Right lobe of liver (tissue), 6 donors: ENCODE results near the gene RPS27A. TPM values are rescaled to one million over a fixed set of nuclear protein-coding genes. Genes with fewer than 3 reads are reported as not detected.
"Not testable (repeated sequence)": the region's sequence is repeated elsewhere in the genome, so short reads cannot be mapped to it uniquely, and the experiment has no call there.

ENCODE experiments used
- ATAC-seq, 4 donors: fragments of 200-7000 bp; cut with Tn5 transposase; one replicate each; pipeline ENCODE4 v1.9.1; 2020; ENCODE audit warnings: mild to moderate bottlenecking in 4 of 4, moderate library complexity in 4 of 4
- DNase-seq, 3 donors: peaks; one replicate each; pipeline ENCODE4 v3.0.0-alpha.2; 2020
- H3K27ac ChIP-seq, 3 donors: fragments of 200-600 bp; one replicate each; pipeline ENCODE4 v1.8.0; 2022
- H3K27me3 ChIP-seq, 2 donors: fragments of 200-600 bp; one replicate each; pipeline ENCODE4 v1.8.0; 2022
- H3K36me3 ChIP-seq, 4 donors: fragments of 200-600 bp; sonication (generic) in 1 of 4; one replicate each; pipeline versions ENCODE4 v1.5.1 to v1.8.0; 2017 to 2022; ENCODE audit warnings: control low read depth in 1 of 4
- H3K4me1 ChIP-seq, 4 donors: fragments of 200-600 bp; sonication (generic) in 1 of 4; one replicate each; pipeline versions ENCODE4 v1.5.1 to v1.8.0; 2017 to 2022; ENCODE audit warnings: control low read depth in 1 of 4
- H3K4me3 ChIP-seq, 3 donors: fragments of 200-600 bp; one replicate each; pipeline ENCODE4 v1.8.0; 2022
- H3K9me3 ChIP-seq, 4 donors: fragments of 200-600 bp; sonication (generic) in 1 of 4; one replicate each; pipeline versions ENCODE4 v1.5.1 to v1.8.0; 2017 to 2022; ENCODE audit warnings: control low read depth in 1 of 4
- POLR2A ChIP-seq: fragments of 450-650 bp; IDR thresholded peaks from one replicate; pipeline ENCODE4 v1.6.1; 2017; ENCODE audit warnings: antibody characterized with exemption, mild to moderate bottlenecking
- WGBS: methylation state at CpG from one replicate; pipeline ENCODE4 v1.1.6; 2018; ENCODE audit warnings: low coverage, low lambda C conversion rate; ENCODE audit not compliant: insufficient coverage; ENCODE audit errors: missing lambda C conversion rate; 5-methylcytosine and 5-hydroxymethylcytosine counted together
- intact Hi-C, 2 donors: fragments of 100-400 bp; cut with DNase I; formaldehyde crosslinking; loops; one replicate each; pipeline versions ENCODE4 v1.11.2 to v1.14.1; 2022
- long read RNA-seq: library from polyadenylated mRNA; unstranded; transcript quantifications from one replicate; pipeline ENCODE4 v2.0.0, GENCODE V29; 2019
- total RNA-seq, 6 experiments: library from RNA; depleted of rRNA in 2 of 6; stranded (reverse); fragments of >200 nt in 2 of 6; fragmentation: NEBNext Ultra II Directional in 3 of 6; extraction: Animal tissue kit (Norgen Biotek cat#: 25700) in 3 of 6; gene quantifications; one replicate each; pipeline versions ENCODE4 v1.1.0 to v1.2.4, GENCODE V29; 2016 to 2023
- TF ChIP-seq, protein P1 (sequence below), 4 donors: fragments of 200-600 bp in 3 of 4; fragments of 450-650 bp in 1 of 4; IDR thresholded peaks; one replicate each; pipeline versions ENCODE4 v1.5.1 to v1.8.0; 2016 to 2022; ENCODE audit warnings: antibody characterized with exemption in 4 of 4, mild to moderate bottlenecking in 2 of 4
- donor health status: DM: no; HTN: yes; CAD: no.
- donor health status: DM: no; HTN: no; CAD: no.
- donor health status: DM: no; HTN: no; CAD: no.
- donor health status: DM: no; HTN: yes; CAD: no.
- donor health status: DM: no; HTN: yes; CAD: no.

The RPS27A gene
- 100 to 1,000 TPM; 241 to 478 (median 297) TPM for total RNA-seq
- long read RNA-seq, transcript RPS27A-201 (6 exons, 1,071 nt): major isoform, 602 of 716 reads
- long read RNA-seq, transcript RPS27A-203 (5 exons, 796 nt): minor isoform, 85 of 716 reads
- long read RNA-seq, partial matches to known transcripts: 4 of 716 reads
- long read RNA-seq, other reads (novel, unspliced or antisense): 24 of 716 reads

DNA sequence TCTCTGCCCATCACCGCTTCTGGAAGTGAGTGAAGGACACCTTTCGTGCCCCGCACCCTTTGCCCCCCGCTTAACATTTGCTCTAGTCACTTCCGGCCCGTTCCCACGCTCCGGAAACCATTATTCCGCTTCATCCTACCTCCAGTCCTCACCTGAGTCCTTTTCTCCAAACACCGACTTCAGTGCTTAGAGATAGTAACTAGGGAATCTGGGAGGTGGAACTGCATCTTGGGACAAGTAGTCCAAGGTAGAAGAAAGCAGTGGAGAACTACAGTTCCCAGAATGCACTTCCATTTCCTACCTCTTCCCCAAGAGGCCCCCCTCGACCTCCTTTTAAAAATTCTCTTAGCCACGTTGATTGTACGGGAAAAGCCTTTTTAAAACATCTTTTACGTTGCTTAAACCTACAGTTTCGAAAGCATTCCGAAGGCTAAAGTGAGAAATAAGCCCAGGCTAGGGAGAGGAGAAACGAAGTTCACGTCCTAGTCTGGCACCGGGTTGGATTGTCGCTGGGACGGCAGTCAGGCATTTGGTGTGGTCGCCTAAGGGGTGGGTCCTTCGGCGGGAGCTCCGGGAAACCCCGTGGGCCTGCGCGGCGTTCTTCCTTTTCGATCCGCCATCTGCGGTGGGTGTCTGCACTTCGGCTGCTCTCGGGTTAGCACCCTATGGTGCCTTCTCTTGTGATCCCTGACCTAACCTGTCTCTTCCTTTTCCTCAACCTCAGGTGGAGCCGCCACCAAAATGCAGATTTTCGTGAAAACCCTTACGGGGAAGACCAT, at the start of gene RPS27A, which contains the start of gene CLHC1:
TSS of gene RPS27A (plus strand) at position 605 of the 779 bp plus-strand sequence. CDS start at position 742, 137 bp downstream.
TSS of gene CLHC1 (minus strand) at position 210 of the 779 bp plus-strand sequence. CDS start 9,882 bp downstream, outside the sequence.
- peak within 1 kb of the TSS; percentile 93 to 94 (median 94) for H3K27ac ChIP-seq
- no peaks in the 10 kb centered on the region for H3K27me3 ChIP-seq
- TF ChIP-seq, protein P1, sequence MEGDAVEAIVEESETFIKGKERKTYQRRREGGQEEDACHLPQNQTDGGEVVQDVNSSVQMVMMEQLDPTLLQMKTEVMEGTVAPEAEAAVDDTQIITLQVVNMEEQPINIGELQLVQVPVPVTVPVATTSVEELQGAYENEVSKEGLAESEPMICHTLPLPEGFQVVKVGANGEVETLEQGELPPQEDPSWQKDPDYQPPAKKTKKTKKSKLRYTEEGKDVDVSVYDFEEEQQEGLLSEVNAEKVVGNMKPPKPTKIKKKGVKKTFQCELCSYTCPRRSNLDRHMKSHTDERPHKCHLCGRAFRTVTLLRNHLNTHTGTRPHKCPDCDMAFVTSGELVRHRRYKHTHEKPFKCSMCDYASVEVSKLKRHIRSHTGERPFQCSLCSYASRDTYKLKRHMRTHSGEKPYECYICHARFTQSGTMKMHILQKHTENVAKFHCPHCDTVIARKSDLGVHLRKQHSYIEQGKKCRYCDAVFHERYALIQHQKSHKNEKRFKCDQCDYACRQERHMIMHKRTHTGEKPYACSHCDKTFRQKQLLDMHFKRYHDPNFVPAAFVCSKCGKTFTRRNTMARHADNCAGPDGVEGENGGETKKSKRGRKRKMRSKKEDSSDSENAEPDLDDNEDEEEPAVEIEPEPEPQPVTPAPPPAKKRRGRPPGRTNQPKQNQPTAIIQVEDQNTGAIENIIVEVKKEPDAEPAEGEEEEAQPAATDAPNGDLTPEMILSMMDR (IDR thresholded peaks at IDR 0.05): no peak
- TF ChIP-seq POLR2A: peak; percentile 80
- no peaks in the 10 kb centered on the region for H3K9me3 ChIP-seq
- ATAC-seq: peak; percentile 94 to 97 (median 96)
- peak within 1 kb of the TSS; percentile 87 to 97 (median 95) for H3K4me3 ChIP-seq
- intact Hi-C loops: no loop called here
- peak; percentile 91 to 95 (median 94) for DNase-seq
- peaks cover 0 to 38% (median 24%) of the 10 kb centered on the region in 4 donors for H3K36me3 ChIP-seq
- peaks cover 0 to 17% (median 9%) of the 10 kb centered on the region in 4 donors for H3K4me1 ChIP-seq
- 0% methylated on average over 33 of the region's 37 CpGs for WGBS

GRCh38 chr2:55186837-55187236, 45.7 kb upstream of the RPS27A start:
- H3K9me3 ChIP-seq, intact Hi-C loops, H3K4me3 ChIP-seq, H3K27ac ChIP-seq, H3K36me3 ChIP-seq, DNase-seq, H3K27me3 ChIP-seq, H3K4me1 ChIP-seq, ATAC-seq: not testable (repeated sequence)
- 79% methylated on average over 8 of the region's 8 CpGs for WGBS

DNA sequence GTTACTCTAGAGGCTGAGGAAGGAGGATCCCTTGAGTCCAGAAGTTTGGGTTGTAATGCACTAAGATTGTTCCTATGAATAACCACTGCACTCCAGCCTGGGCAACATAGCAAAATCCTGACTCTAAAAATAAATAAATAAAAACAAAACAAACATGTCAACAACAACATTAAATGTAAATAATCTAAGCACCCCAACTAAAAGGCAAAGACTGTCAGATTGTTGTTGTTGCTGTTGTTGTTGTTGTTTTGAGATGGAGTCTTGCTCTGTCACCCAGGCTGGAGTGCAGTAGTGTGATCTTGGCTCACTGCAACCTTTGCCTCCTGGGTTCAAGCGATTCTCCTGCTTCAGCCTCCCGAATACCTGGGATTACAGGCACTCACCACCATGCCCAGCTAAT, 40.6 kb upstream of the RPS27A start:
- H3K27me3 ChIP-seq, H3K36me3 ChIP-seq, H3K27ac ChIP-seq, intact Hi-C loops, H3K4me1 ChIP-seq, DNase-seq, ATAC-seq, H3K9me3 ChIP-seq, H3K4me3 ChIP-seq: not testable (repeated sequence)
- no CpG with 5 or more reads among the region's 2 CpGs for WGBS

GRCh38 chr2:55196526-55196925, 36.0 kb upstream of the RPS27A start:
- 100% methylated on average over 1 of the region's 2 CpGs for WGBS
- intact Hi-C loops: no loop called here
- Histone ChIP-seq H3K36me3 (no peaks in the 10 kb centered on the region), H3K4me1 (no peaks in the 10 kb centered on the region), H3K9me3 (no peaks in the 10 kb centered on the region), H3K27me3 (no peaks in the 10 kb centered on the region), H3K27ac (no peak overlapping the region), H3K4me3 (no peak overlapping the region)
- TF ChIP-seq POLR2A: no peak
- TF ChIP-seq, protein P1 (IDR thresholded peaks at IDR 0.05): no peak
- ATAC-seq: no peak
- DNase-seq: no peak

GRCh38 chr2:55200416-55200815, 32.1 kb upstream of the RPS27A start:
- H3K36me3 ChIP-seq: no peaks in the 10 kb centered on the region
- H3K9me3 ChIP-seq: no peaks in the 10 kb centered on the region
- DNase-seq (no peak), ATAC-seq (no peak)
- WGBS: 91% methylated on average over 1 of the region's 1 CpG
- TF ChIP-seq POLR2A: no peak
- TF ChIP-seq, protein P1 (IDR thresholded peaks at IDR 0.05): no peak
- no peaks in the 10 kb centered on the region for H3K27me3 ChIP-seq
- H3K4me3 ChIP-seq: no peak overlapping the region
- no peaks in the 10 kb centered on the region for H3K4me1 ChIP-seq
- intact Hi-C loops: no loop called here
- H3K27ac ChIP-seq: no peak overlapping the region
